HG02840 (cell line): ENCODE data around the gene THAP7.

Source experiments
- ATAC-seq: cut with Tn5 transposase; IDR thresholded peaks from one replicate; pipeline ENCODE4 v1.9.1; 2021; ENCODE audit warnings: mild to moderate bottlenecking, moderate library complexity, moderate number of reproducible peaks; ENCODE audit not compliant: unreplicated experiment, low FRiP score

THAP7 gene

GRCh38 chr22:20966883-20967696 is 34.8 kb downstream of the THAP7 start, which contains the start of gene AIFM3:
Gene AIFM3, plus strand, starts transcription at chr22:20967255. Its CDS starts 690 bp downstream, at chr22:20967945.
- no peak for ATAC-seq

- no peak for ATAC-seq
Measured at GRCh38 chr22:20965888-20966855, 35.7 kb downstream of the THAP7 start.

GRCh38 chr22:20965104-20965887 is 36.6 kb downstream of the THAP7 start:
- no peak for ATAC-seq

GRCh38 chr22:20964799-20965103 is 37.2 kb downstream of the THAP7 start:
- ATAC-seq, result no peak

- no peak for ATAC-seq
Measured at GRCh38 chr22:20964090-20964798, 37.7 kb downstream of the THAP7 start.

- ATAC-seq, result no peak
Measured at GRCh38 chr22:20963201-20964052, 38.5 kb downstream of the THAP7 start.

GRCh38 chr22:20962491-20962945 is 39.4 kb downstream of the THAP7 start:
- ATAC-seq, result no peak

GRCh38 chr22:20960609-20961008 is 41.3 kb downstream of the THAP7 start:
- ATAC-seq, result no peak

- no peak for ATAC-seq
Measured at GRCh38 chr22:20959578-20960461, 42.1 kb downstream of the THAP7 start.

- no peak for ATAC-seq
Measured at GRCh38 chr22:20957683-20958431, 44.1 kb downstream of the THAP7 start.

- ATAC-seq, result no peak
Measured at GRCh38 chr22:20957102-20957682, 44.7 kb downstream of the THAP7 start.

- ATAC-seq, result no peak
Measured at GRCh38 chr22:20956258-20957101, 45.4 kb downstream of the THAP7 start.

GRCh38 chr22:20955548-20955947 is 46.4 kb downstream of the THAP7 start:
- no peak for ATAC-seq

- no peak for ATAC-seq
Measured at GRCh38 chr22:20953668-20954500, 48.0 kb downstream of the THAP7 start.

- no peak for ATAC-seq
Measured at GRCh38 chr22:20953342-20953608, 48.6 kb downstream of the THAP7 start.
